GM21825 (cell line): ENCODE results near the gene LRRC3.

Experiments
- ATAC-seq: cut with Tn5 transposase; IDR thresholded peaks from one replicate; pipeline ENCODE4 v1.9.1; 2021; ENCODE audit warnings: mild to moderate bottlenecking, moderate library complexity; ENCODE audit not compliant: unreplicated experiment

The LRRC3 gene

DNA sequence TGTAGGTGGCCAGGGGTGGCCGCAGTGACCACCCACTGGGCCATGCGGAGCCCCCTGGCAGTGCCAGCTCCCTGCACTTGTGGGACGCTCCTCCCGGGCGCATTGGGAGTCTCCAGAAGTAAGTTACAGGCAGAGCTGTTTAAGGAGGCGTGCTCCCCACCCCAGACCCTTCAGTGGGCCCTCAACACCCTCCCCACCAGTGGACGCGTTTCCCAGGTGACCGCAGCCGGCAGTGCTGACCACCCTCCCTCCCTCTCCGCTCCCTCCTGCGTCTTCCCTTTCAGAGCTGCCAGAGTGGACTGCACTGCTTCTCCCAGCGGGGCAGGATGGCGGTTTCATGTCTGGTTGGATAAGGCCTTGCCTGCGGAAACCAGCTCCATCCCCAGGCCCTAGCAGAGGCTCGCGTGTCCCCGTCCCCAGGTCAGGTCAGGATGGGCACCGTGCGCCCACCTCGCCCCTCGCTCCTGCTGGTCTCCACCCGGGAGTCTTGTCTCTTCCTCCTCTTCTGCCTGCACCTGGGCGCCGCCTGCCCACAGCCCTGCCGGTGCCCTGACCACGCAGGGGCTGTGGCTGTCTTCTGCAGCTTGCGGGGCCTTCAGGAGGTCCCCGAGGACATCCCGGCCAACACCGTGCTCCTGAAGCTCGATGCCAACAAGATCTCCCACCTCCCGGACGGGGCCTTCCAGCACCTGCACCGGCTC lies 1.1 kb downstream of the LRRC3 start:
- ATAC-seq = peak; percentile 10

DNA sequence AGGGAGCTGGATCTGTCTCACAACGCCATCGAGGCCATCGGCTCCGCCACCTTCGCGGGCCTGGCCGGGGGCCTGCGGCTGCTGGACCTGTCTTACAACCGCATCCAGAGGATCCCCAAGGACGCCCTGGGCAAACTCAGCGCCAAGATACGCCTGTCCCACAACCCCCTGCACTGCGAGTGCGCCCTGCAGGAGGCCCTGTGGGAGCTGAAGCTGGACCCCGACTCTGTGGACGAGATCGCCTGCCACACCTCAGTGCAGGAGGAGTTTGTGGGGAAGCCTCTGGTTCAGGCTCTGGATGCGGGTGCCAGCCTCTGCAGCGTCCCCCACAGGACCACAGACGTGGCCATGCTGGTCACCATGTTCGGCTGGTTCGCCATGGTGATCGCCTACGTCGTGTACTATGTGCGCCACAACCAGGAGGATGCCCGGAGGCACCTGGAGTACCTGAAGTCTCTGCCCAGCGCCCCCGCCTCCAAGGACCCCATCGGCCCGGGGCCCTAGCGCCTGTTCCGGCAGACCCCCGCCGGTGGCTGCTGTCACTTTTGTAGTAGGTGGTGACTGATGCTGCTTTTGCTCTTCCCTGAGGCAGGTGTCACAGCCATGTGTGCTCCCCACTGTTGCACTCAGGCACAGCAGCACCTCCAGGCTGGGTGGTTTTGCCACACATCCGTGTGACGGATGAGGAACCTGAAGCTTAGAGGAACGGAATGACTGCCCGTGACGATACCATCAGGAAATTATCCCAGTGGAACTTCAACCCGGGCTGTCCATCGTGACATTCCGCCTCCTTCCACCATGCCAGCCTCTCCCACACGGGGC lies 1.8 kb downstream of the LRRC3 start:
- no peak for ATAC-seq

GRCh38 chr21:44458971-44459711 lies 3.8 kb downstream of the LRRC3 start:
- ATAC-seq = no peak

GRCh38 chr21:44459712-44460440 lies 4.6 kb downstream of the LRRC3 start:
- ATAC-seq = no peak

- ATAC-seq = no peak
Measured at GRCh38 chr21:44460441-44460755, 5.1 kb downstream of the LRRC3 start.

GRCh38 chr21:44461005-44461404 lies 5.7 kb downstream of the LRRC3 start:
- no peak for ATAC-seq

- no peak for ATAC-seq
Measured at GRCh38 chr21:44461464-44462001, 6.2 kb downstream of the LRRC3 start.

DNA sequence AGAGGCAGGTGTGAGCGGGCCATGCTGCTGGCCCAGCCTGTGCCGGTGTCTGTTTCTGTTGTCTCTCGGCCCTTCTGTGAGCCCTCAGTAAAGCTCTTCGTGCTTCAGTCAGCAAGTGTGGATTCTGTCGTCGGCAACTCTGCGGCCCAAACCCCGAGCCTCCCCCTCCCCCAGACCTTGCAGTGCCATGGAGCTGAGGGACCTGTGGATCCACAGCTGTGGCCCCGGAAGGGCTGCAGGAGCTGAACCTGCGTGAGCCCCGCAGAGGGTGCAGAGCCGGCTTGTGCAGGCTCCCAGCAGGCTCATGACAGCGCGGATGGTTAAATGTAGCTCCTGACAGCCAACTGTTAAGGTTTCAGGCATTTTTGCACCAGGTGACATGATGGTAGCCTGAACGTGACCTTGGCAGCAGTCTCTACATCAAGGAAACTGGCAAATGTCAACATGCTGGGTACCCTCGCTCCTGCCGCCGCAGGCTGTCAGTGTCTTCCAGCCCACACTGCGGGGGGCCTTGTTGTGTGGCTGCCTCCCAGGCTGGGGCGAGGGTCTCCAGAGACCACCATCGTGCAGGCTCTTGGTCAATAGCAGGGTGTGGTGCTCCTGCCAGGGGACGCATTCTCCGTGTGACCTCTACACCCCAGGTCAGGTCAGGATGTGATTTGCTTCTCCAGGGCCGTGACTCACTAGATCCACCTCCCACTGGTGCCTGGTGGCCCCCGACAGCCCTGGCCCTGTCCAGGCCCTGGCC lies 7.0 kb downstream of the LRRC3 start:
- no peak for ATAC-seq

DNA sequence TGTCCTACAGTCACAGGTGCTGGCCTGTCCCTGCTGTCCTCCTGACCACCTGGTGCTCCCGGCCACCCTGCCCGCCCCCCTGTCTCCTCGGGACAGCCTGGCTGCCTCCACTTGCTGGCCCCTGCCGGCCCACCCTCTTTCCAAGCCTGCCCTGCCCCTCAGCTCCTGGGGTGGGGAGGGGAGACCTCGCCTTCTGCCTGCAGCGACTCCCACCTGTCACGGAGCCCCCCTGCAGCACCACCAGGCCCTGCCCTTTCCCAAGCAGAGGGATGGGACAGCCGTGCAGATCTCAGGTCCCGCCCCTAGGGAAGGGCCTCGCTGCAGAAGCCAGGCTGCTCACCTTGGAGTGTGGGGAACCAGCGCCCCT lies 7.5 kb downstream of the LRRC3 start:
- ATAC-seq = no peak

DNA sequence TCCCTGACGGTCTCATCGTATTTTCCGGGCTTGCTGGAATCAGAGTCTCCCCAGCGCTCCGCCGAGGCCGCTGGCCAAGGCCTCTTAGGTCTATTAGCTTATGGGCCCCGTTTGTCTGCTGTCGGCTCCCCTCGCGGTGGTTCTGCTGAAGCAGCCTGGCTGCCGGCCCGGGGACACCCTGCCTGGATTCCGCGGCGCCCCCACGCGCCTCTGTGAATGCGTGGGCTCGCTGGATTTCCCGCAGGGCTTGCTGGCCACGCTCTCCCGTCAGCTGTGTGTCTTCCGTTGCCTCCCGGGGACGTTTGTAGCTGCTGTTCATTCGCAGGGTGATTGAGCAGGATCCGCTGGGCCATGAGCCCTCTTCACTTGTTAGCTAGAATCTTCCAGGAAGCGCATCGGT lies 8.4 kb downstream of the LRRC3 start:
- ATAC-seq = no peak

DNA sequence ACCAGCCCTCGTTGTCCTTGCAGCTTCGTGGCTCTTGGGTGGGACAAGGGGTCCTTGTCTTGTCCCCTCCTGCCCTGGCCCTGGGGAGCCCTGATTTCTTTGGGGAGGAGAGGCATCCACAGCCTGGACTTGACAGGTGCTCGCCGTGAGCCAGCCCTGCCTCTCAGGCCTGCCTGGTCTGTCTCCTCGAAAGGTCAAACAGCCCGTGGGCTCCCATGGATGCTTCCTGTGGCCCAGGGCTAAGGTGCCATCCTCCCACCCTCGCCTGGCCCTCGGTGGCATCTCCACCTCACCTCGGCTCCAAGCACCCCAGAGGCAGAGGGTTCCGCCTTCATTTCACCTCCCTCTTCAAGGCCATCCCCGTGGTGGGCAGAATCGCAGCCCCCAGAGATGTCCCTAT lies 9.0 kb downstream of the LRRC3 start:
- no peak for ATAC-seq

- no peak for ATAC-seq
Measured at GRCh38 chr21:44466351-44466954, 11.1 kb downstream of the LRRC3 start.

DNA sequence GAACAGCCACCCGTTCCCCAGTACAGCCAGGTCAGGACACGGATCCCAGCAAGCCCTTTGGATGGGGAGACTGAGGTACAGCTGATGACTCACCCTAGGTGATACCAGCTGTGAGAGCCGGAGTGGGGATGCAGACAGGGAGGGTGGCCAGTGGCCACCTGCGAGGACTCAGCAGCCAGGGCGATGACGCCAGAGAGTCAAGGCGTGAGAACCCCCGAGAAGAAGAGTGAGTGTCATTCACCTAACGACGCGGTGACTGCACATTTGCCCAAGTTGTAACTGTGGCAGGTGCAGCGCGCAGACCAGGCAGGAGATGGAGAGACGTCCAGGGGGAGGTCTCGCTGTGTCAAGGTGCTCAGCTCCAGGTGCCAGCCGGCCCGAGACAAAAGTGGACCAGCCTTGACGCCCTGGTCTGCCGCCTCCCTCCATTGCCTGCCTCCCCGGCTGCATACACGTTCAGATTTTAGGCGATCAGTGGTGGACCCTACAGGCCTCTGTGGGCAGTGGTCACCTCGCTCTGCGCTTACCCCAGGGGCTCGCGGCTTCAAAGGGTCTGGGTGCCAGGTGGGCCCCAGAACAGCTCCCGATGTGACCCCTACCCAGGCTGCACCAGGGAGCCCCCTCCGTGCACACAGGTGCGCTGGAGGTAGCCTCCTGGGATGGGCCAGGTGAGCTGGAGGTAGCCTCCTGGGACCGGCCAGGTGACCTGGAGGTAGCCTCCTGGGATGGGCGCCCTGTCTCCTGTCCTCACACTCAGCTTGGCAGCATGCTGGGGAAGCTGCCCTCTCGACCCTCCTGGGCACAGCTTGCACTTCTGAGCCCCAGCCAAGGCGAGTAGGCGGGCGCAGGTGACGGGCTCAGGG lies 11.9 kb downstream of the LRRC3 start:
- no peak for ATAC-seq

DNA sequence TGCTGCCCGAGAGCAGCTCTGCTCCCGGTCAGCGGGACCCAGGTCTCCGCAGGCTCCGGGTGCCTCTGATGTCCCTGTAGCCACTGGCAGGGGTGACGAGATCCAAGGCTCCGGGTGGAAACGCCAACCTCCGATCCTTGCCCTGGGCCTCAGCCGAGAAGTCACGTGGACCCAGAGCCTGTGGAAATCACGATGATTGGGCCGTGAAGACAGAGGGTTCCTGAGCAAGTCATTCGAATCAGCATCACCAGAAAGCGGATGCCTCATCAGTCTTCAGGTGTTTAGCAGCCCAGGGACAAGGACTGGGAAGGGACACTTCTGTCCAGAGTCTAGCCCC lies 12.5 kb downstream of the LRRC3 start:
- ATAC-seq = no peak

GRCh38 chr21:44471341-44471740 lies 16.0 kb downstream of the LRRC3 start:
- ATAC-seq = no peak

- no peak for ATAC-seq
Measured at GRCh38 chr21:44471996-44472395, 16.7 kb downstream of the LRRC3 start.

- ATAC-seq = no peak
Measured at GRCh38 chr21:44473915-44474555, 18.7 kb downstream of the LRRC3 start.

GRCh38 chr21:44475266-44475845 lies 20.0 kb downstream of the LRRC3 start:
- no peak for ATAC-seq
